GM12878 (cell line): ENCODE results near the gene SALL3. TPM values are rescaled to one million over a fixed set of nuclear protein-coding genes. Genes with fewer than 3 reads are reported as not detected.

Source experiments
- ATAC-seq: fragments of 200-7000 bp; cut with Tn5 transposase; 3 replicates; pipeline ENCODE4 v1.9.1; 2020; ENCODE audit warnings: mild to moderate bottlenecking, moderate library complexity
- BruUV-seq: library from RNA; stranded (reverse); fragments of 400-500 nt; replicated peaks from 2 replicates; lab custom pipeline; 2021; lab: Mats Ljungman, UMichigan
- CTCF ChIA-PET: fragments of 300-600 bp; sonication (Branson Sonifier 250); formaldehyde crosslinking; extraction: SDS; loops from one replicate; lab custom pipeline; 2021; ENCODE audit warnings: inconsistent platforms; lab: Yijun Ruan, JAX
- POLR2A ChIA-PET: fragments of 350-600 bp; formaldehyde crosslinking; extraction: SDS; loops from one replicate; lab custom pipeline; 2021; ENCODE audit warnings: inconsistent platforms; lab: Charles Lee
- RAD21 ChIA-PET: fragments of 300-600 bp; sonication (Branson Sonifier 250); formaldehyde crosslinking; loops from one replicate; lab custom pipeline; 2023; ENCODE audit warnings: antibody characterized with exemption; ENCODE audit not compliant: unreplicated experiment; lab: Charles Lee
- SMC1A ChIA-PET: fragments of 300-600 bp; sonication (Branson Sonifier 250); formaldehyde crosslinking; loops from one replicate; lab custom pipeline; 2023; ENCODE audit not compliant: unreplicated experiment, uncharacterized antibody; lab: Charles Lee
- DNase-seq: peaks from one replicate; pipeline ENCODE4 v3.0.0-alpha.2; 2011; ENCODE audit warnings: low read depth, low spot score
- FAIRE-seq: peaks from 3 replicates; lab custom pipeline; 2011; peaks lifted over from hg19 to GRCh38; lab: Jason Lieb, UNC
- H2AFZ ChIP-seq: 2 replicates; pipeline ENCODE4 v1.6.0; 2011; ENCODE audit warnings: low read depth, low read length, control low read depth; ENCODE audit not compliant: control insufficient read depth
- H3K27ac ChIP-seq: 2 replicates; pipeline ENCODE4 v1.5.1; 2011; ENCODE audit warnings: control low read depth; ENCODE audit not compliant: control insufficient read depth, insufficient read depth
- H3K27me3 ChIP-seq, 2 experiments: replicated peaks in 1 of 2; 2 replicates each; pipeline versions ENCODE4 v1.6.0 to v1.6.1; 2011; ENCODE audit warnings: low read length in 1 of 2; ENCODE audit not compliant: control insufficient read depth in 2 of 2, insufficient read depth in 2 of 2
- H3K36me3 ChIP-seq, 2 experiments: 2 replicates each; pipeline ENCODE4 v1.5.1; 2011; ENCODE audit warnings: low read length in 1 of 2; ENCODE audit not compliant: control insufficient read depth in 2 of 2, insufficient read depth in 2 of 2
- H3K4me1 ChIP-seq: 2 replicates; pipeline ENCODE4 v1.6.1; 2011; ENCODE audit warnings: mild to moderate bottlenecking, low read length, moderate library complexity, mixed read lengths; ENCODE audit not compliant: control insufficient read depth, insufficient read depth
- H3K4me2 ChIP-seq: 2 replicates; pipeline ENCODE4 v1.6.0; 2011; ENCODE audit warnings: control low read depth; ENCODE audit not compliant: control insufficient read depth, insufficient read depth
- H3K4me3 ChIP-seq: fragments of 200-600 bp; sonication (generic); 2 replicates; pipeline ENCODE4 v1.5.1; 2016
- H3K79me2 ChIP-seq: 2 replicates; pipeline ENCODE4 v1.6.0; 2011; ENCODE audit warnings: low read length; ENCODE audit not compliant: control insufficient read depth, insufficient read depth
- H3K9ac ChIP-seq: 2 replicates; pipeline ENCODE4 v1.8.0; 2011; ENCODE audit warnings: low read length, control low read depth, mixed read lengths; ENCODE audit not compliant: control insufficient read depth, insufficient read depth
- H3K9me3 ChIP-seq: replicated peaks from 3 replicates; pipeline ENCODE4 v1.5.1; 2011; ENCODE audit warnings: mild to moderate bottlenecking, low read length; ENCODE audit not compliant: control insufficient read depth, insufficient read depth
- H4K20me1 ChIP-seq: 2 replicates; pipeline ENCODE4 v1.6.0; 2011; ENCODE audit not compliant: control insufficient read depth, insufficient read depth
- ASH2L ChIP-seq: fragments of 300-600, 200-600 bp; sonication (generic); IDR thresholded peaks from 2 replicates; pipeline ENCODE4 v1.6.1; 2017; ENCODE audit warnings: low read depth, mild to moderate bottlenecking, borderline replicate concordance
- BMI1 ChIP-seq: fragments of 450-650 bp; IDR thresholded peaks from 2 replicates; pipeline ENCODE4 v1.6.1; 2016; ENCODE audit warnings: mild to moderate bottlenecking, moderate library complexity, borderline replicate concordance
- FOXM1 ChIP-seq: IDR thresholded peaks from 2 replicates; pipeline ENCODE4 v1.6.1; 2012; ENCODE audit warnings: low read depth, mild to moderate bottlenecking, inconsistent platforms, low read length, moderate library complexity
- JUND ChIP-seq: IDR thresholded peaks from 2 replicates; pipeline ENCODE4 v1.6.1; 2012; ENCODE audit warnings: low read depth, mild to moderate bottlenecking, low read length, improper control_type of control experiment, moderate library complexity
- MTA3 ChIP-seq: IDR thresholded peaks from 2 replicates; pipeline ENCODE4 v1.6.1; 2012; ENCODE audit warnings: low read length, inconsistent platforms, borderline replicate concordance
- MXI1 ChIP-seq: fragments of 150-350 bp; IDR thresholded peaks from 2 replicates; pipeline ENCODE4 v1.6.1; 2011; ENCODE audit warnings: low read depth, mild to moderate bottlenecking, inconsistent platforms, low read length, improper control_type of control experiment
- NBN ChIP-seq: fragments of 450-650 bp; IDR thresholded peaks from 2 replicates; pipeline ENCODE4 v1.6.1; 2016
- NFXL1 ChIP-seq: fragments of 450-650 bp; IDR thresholded peaks from 2 replicates; pipeline ENCODE4 v1.6.1; 2017; ENCODE audit warnings: antibody characterized with exemption, mild to moderate bottlenecking, borderline replicate concordance
- NFYB ChIP-seq: IDR thresholded peaks from 2 replicates; pipeline ENCODE4 v1.6.1; 2011; ENCODE audit warnings: low read depth, mild to moderate bottlenecking, low read length, improper control_type of control experiment, moderate library complexity; ENCODE audit not compliant: insufficient read depth
- PAX5 ChIP-seq: IDR thresholded peaks from 2 replicates; pipeline ENCODE4 v1.6.1; 2011; ENCODE audit warnings: low read depth, low read length, borderline replicate concordance
- SP1 ChIP-seq: IDR thresholded peaks from one replicate; pipeline ENCODE4 v1.6.1; 2011; ENCODE audit warnings: low read depth, low read length
- TARDBP ChIP-seq: IDR thresholded peaks from 2 replicates; pipeline ENCODE4 v1.6.1; 2016; ENCODE audit warnings: borderline replicate concordance
- TCF7 ChIP-seq: IDR thresholded peaks from 2 replicates; pipeline ENCODE4 v1.6.1; 2014; ENCODE audit warnings: antibody characterized with exemption, borderline replicate concordance
- YBX1 ChIP-seq: fragments of 450-650 bp; IDR thresholded peaks from 2 replicates; pipeline ENCODE4 v1.6.1; 2016; ENCODE audit warnings: antibody characterized with exemption
- WGBS: methylation state at CpG from one replicate; pipeline ENCODE4 v1.1.6; 2016; ENCODE audit warnings: low lambda C conversion rate; ENCODE audit not compliant: insufficient replicate concordance, insufficient coverage; ENCODE audit errors: missing lambda C conversion rate; 5-methylcytosine and 5-hydroxymethylcytosine counted together
- in situ Hi-C: fragments of 300-500 bp; cut with MboI; formaldehyde crosslinking; loops from 9 replicates; pipeline ENCODE4 v1.14.3; 2018; ENCODE audit warnings: mixed read lengths
- intact Hi-C: fragments of 100-400 bp; cut with micrococcal nuclease; formaldehyde crosslinking; loops from one replicate; pipeline ENCODE4 v1.14.2; 2022; ENCODE audit not compliant: unreplicated experiment
- polyA plus RNA-seq, 11 experiments: library from polyadenylated mRNA; depleted of rRNA in 4 of 11; unstranded in 6 of 11; stranded (reverse) in 5 of 11; fragments of >200 nt; fragmentation: Nextera tagmentation in 4 of 11; fragmentation: Illumina TruSeq in 1 of 11; extraction: Ambion mirVana in 4 of 11; extraction: Trizol in 1 of 11; gene quantifications; 1 replicate in 1 of 11; 2 replicates in 10 of 11; pipeline versions ENCODE4 v1.2.1 to v1.2.3, GENCODE V29; 2011 to 2016; ENCODE audit warnings: inconsistent platforms in 2 of 11, missing spikeins in 2 of 11, low read depth in 1 of 11
- total RNA-seq, 4 experiments: library from RNA; depleted of rRNA in 3 of 4; stranded (reverse); fragments of >200 nt in 3 of 4; fragmentation: Illumina TruSeq in 1 of 4; extraction: Trizol in 1 of 4; gene quantifications; 2 replicates each; pipeline versions ENCODE4 v1.2.1 to v1.2.3, GENCODE V29; 2013 to 2021
- TF ChIP-seq, protein P1 (sequence below): fragments of 450-650 bp; IDR thresholded peaks from 2 replicates; pipeline ENCODE4 v1.6.1; 2017; ENCODE audit warnings: borderline replicate concordance
- TF ChIP-seq, protein P2 (sequence below): IDR thresholded peaks from 2 replicates; pipeline ENCODE4 v1.6.1; 2011; ENCODE audit warnings: borderline replicate concordance, low read depth, mild to moderate bottlenecking, moderate library complexity, low read length; ENCODE audit not compliant: insufficient read depth, poor library complexity, severe bottlenecking
- TF ChIP-seq, protein P3 (sequence below): fragments of 450-650 bp; formaldehyde crosslinking; IDR thresholded peaks from 2 replicates; pipeline ENCODE4 v1.4.0; 2022; ENCODE audit warnings: mild to moderate bottlenecking, moderate library complexity

Gene SALL3
- total and polyA plus RNA-seq, 10 of the 15 experiments (the other 5 are each of a cell fraction or from before 2014, with no cell fraction given), result 0.01 to 0.10 (median 0.07) TPM; not detected in 7

DNA sequence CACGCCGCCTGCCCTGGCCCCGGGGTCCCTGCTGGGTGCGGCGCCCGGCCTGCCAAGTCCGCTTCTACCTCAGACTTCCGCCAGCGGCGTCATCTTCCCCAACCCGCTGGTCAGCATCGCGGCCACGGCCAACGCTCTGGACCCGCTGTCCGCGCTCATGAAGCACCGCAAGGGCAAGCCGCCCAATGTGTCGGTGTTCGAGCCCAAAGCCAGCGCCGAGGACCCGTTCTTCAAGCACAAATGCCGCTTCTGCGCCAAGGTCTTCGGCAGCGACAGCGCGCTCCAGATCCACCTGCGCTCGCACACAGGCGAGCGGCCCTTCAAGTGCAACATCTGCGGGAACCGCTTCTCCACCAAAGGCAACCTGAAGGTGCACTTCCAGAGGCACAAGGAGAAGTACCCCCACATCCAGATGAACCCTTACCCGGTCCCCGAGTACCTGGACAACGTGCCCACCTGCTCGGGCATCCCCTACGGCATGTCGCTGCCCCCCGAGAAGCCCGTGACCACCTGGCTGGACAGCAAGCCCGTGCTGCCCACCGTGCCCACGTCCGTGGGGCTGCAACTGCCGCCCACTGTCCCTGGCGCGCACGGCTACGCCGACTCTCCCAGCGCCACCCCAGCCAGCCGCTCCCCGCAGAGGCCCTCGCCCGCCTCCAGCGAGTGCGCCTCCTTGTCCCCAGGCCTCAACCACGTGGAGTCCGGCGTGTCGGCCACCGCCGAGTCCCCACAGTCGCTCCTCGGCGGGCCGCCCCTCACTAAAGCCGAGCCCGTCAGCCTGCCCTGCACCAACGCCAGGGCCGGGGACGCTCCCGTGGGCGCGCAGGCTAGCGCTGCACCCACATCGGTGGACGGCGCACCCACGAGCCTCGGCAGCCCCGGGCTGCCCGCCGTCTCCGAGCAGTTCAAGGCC, 13.7 kb downstream of the SALL3 start:
- BruUV-seq, result no TSS peak
- H4K20me1 ChIP-seq, result no peaks in the 10 kb centered on the region
- H3K9me3 ChIP-seq, result no peaks in the 10 kb centered on the region; the same call in 2 of the 3 replicates
- ChIA-PET POLR2A (no interaction called here), SMC1A (no interaction called here)
- 89% methylated on average over 76 of the region's 90 CpGs for WGBS
- no peaks in the 10 kb centered on the region for H3K36me3 ChIP-seq
- DNase-seq (no peak), FAIRE-seq (no peak)
- H3K79me2 ChIP-seq, result no peaks in the 10 kb centered on the region
- H2AFZ ChIP-seq, result no peak overlapping the region
- intact Hi-C loops, result no loop called here
- no peaks in the 10 kb centered on the region for H3K27me3 ChIP-seq
- TF ChIP-seq, protein P1, sequence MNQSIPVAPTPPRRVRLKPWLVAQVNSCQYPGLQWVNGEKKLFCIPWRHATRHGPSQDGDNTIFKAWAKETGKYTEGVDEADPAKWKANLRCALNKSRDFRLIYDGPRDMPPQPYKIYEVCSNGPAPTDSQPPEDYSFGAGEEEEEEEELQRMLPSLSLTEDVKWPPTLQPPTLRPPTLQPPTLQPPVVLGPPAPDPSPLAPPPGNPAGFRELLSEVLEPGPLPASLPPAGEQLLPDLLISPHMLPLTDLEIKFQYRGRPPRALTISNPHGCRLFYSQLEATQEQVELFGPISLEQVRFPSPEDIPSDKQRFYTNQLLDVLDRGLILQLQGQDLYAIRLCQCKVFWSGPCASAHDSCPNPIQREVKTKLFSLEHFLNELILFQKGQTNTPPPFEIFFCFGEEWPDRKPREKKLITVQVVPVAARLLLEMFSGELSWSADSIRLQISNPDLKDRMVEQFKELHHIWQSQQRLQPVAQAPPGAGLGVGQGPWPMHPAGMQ, result no peak
- TF ChIP-seq NFXL1, result no peak
- TF ChIP-seq, protein P2, sequence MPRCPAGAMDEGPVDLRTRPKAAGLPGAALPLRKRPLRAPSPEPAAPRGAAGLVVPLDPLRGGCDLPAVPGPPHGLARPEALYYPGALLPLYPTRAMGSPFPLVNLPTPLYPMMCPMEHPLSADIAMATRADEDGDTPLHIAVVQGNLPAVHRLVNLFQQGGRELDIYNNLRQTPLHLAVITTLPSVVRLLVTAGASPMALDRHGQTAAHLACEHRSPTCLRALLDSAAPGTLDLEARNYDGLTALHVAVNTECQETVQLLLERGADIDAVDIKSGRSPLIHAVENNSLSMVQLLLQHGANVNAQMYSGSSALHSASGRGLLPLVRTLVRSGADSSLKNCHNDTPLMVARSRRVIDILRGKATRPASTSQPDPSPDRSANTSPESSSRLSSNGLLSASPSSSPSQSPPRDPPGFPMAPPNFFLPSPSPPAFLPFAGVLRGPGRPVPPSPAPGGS, result no peak
- TF ChIP-seq FOXM1, result no peak
- no peak for TF ChIP-seq ASH2L
- no peak for TF ChIP-seq NFYB
- TF ChIP-seq YBX1, result no peak
- no peak for TF ChIP-seq MTA3
- TF ChIP-seq, protein P3, sequence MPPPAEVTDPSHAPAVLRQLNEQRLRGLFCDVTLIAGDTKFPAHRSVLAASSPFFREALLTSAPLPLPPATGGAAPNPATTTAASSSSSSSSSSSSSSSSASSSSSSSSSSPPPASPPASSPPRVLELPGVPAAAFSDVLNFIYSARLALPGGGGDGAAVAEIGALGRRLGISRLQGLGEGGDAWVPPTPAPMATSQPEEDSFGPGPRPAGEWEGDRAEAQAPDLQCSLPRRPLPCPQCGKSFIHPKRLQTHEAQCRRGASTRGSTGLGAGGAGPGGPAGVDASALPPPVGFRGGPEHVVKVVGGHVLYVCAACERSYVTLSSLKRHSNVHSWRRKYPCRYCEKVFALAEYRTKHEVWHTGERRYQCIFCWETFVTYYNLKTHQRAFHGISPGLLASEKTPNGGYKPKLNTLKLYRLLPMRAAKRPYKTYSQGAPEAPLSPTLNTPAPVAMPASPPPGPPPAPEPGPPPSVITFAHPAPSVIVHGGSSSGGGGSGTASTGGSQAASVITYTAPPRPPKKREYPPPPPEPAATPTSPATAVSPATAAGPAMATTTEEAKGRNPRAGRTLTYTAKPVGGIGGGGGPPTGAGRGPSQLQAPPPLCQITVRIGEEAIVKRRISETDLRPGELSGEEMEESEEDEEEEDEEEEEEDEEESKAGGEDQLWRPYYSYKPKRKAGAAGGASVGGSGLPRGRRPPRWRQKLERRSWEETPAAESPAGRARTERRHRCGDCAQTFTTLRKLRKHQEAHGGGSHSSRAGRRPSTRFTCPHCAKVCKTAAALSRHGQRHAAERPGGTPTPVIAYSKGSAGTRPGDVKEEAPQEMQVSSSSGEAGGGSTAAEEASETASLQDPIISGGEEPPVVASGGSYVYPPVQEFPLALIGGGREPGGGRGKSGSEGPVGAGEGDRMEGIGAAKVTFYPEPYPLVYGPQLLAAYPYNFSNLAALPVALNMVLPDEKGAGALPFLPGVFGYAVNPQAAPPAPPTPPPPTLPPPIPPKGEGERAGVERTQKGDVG (CRISPR knock-in tag), result no peak
- TF ChIP-seq TARDBP, result no peak
- TF ChIP-seq JUND, result no peak
- no peak for TF ChIP-seq MXI1
- TF ChIP-seq SP1, result no peak
- no peak for TF ChIP-seq PAX5
- no peak for TF ChIP-seq BMI1
- no peak for TF ChIP-seq NBN
- TF ChIP-seq TCF7, result no peak
- TF ChIP-seq, all 136 proteins: peak for 0
- Histone ChIP-seq H3K4me1 (no peaks in the 10 kb centered on the region), H3K9ac (no peak overlapping the region), H3K4me2 (no peak overlapping the region), H3K27ac (no peak overlapping the region), H3K4me3 (no peak overlapping the region)
- ATAC-seq, result no peak
- CTCF ChIA-PET, result no interaction called here
- RAD21 ChIA-PET, result no interaction called here
- in situ Hi-C loops, result no loop called here
